Fibroblast of skin of right biceps (primary cell): ENCODE results near the gene TRPM8.

ENCODE experiments used
- DNase-seq: peaks from one replicate; pipeline ENCODE4 v3.0.0-alpha.2; 2013

TRPM8 gene

DNA sequence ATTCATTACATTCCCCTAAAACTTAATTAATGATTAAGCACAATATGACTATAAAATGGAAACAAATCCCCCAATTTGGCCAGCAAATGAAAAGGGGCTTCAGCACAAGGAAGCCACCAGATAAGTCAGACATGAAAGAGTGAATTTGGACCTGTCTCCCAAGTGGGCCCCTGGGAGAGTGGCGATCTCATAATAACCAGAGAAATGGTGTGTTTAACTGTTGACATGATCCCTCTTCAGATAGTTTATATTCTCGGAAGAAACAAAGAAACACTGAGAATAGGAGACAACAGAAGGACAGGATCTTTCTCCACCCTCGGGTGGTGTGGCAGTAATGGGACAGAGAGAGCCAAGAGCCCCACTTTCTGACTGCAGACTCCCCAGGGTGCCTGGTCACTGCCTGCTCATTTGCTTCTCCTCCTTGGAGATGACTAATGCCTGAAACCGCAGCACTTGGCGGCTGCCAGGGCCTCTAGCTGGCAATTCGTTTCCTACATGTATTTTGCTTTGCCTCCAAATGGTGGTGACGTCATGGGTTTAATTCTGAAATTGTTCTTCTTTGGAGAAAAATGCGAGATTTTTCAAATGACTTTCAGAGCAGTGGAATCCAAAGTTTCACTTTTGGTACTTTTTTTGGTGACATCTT, 86.9 kb downstream of the TRPM8 start:
- peak; percentile 94 for DNase-seq

DNA sequence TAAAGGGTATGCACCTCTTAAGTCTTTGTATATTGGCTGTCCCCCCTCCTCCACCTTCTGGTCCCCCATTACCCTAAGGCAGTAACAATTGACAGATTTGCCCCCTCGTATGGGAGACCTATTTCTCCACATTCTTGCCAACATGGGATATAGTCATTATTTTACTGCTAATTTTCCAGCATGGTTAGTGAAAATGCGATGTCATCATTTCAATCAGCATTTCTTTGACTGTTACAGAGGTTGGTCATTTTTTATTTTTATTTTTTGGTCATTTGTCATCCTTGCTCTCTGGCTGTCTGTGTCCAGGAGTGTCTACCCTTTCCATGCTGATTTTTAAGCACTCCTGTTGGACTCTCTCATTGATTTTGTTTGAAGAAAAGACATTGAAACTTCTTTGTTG, 88.0 kb downstream of the TRPM8 start:
- no peak for DNase-seq

DNA sequence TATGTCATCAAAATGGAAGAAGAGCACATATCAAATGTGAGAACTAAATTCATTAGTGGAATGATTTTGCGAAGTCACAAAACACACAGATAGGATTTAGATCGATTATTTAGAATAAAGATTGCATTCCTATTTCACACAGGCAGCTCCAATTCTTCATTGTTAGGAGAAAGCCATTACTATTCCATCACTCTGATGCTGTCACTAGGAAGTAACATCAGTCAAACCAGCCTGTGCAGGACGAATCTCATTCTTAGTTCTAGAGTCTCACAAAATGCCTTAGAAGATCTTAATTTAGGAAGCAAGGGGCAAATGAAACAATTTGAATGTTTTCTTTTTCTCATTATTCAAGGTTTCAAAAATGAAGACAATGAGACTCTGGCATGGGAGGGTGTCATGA, 89.3 kb downstream of the TRPM8 start:
- no peak for DNase-seq

DNA sequence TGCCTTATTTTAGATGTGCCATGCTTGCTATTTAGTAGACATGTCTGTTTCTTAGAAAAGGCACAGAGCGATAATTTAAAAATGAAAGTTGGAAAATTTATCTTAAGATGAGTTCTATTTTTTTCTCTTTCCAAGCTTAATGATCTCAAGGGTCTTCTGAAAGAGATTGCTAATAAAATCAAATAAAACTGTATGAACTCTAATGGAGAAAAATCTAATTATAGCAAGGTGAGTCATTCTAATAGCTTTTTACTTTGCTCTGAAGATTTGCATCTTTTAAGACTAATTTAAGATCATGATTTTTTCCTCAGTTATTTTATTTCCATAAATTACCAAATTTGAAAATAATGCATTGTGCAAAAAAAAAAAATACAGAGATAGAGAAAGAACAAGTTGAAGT, 97.3 kb downstream of the TRPM8 start:
- DNase-seq, result no peak

DNA sequence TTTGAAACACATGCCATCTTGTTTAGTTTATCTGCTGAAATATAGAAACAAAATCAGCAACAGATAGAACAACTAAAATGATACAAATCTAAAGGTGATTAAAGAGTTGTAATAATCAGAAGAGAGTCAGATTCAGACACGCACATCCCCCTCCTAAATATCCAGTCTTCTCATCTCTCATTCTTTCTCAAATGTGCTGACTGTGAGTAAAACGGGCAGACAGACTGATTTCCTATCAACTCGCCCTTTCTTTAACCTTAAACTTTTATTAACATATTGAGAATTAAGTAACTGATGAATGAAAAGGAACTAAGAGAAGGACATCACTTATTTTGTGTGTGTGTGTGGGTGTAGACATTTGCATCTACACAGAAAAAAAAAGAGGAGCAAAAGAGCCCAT, 98.7 kb downstream of the TRPM8 start:
- no peak for DNase-seq

DNA sequence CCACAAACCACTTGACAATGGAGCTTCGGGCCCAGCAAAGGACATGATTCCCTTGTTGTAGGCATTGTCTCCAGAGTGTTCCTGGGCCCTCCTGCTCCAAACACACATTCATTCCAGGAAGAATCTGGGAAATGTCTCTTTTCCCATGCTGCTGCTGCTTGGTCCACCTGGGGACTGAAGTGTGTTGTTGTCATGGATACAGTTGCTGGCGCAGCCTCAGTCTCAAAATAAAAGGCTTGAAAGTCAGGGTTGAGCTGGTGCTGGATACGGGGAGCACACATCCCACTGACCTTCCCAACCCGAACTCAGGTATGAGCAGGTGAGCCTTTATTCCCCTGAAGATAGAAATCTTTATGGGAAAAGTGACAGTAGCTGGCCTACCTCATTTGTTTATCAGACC, 102.7 kb downstream of the TRPM8 start:
- no peak for DNase-seq

DNA sequence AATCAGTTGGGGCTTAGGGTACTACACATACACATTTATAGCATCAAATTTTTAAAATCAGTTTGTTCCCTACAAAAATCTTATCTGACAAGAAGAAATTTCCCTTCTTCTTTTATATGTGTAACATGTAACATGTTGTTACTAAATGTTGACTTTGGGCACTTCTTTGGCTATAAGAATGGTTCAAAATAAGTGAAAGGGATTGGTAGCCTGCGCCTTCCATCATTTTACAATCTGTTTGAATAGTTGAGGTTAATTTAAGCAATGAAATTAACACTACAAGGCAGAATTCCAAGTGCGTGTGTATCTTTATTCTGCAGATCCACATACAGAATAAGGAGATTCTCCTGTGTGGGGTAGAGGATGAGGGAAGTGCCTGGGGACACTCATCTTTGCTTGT, 103.2 kb downstream of the TRPM8 start:
- DNase-seq, result no peak

DNA sequence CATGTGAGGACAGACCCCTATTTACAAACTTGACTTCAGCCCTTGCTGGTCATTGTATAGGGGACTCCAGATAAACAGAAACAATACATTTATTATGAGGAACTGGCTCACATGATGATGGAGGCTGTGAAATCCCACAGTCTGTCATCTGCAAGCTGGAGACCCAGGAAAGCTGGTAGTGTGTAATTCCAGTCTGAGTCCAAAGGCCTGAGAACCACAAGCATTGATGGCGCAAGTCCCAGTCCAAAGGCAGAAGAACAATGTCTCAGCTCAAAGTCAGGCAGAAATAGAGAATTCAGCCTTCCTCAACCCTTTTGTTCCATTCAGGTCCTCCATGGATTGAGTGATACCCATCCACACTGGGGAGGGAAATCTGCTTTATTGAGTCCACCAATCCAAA, 105.3 kb downstream of the TRPM8 start:
- DNase-seq, result no peak

DNA sequence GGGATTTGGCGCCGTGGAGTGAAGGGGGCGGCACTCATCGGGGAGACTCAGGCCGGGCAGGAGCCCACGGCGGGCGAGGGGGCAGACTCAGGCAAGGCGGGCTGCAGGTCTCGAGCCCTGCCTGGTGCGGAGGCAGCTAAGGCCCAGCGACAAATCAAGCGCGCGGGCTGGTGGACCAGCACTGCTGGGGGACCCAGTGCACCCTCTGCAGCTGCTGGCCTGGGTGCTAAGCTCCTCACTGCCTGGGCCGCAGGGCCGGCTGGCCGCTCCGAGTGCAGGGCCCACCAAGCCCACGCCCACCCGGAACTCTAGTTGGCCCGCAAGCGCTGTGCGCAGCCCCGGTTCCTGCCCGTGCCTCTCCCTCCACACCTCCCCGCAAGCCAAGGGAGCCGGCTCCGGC, 107.1 kb downstream of the TRPM8 start:
- no peak for DNase-seq

DNA sequence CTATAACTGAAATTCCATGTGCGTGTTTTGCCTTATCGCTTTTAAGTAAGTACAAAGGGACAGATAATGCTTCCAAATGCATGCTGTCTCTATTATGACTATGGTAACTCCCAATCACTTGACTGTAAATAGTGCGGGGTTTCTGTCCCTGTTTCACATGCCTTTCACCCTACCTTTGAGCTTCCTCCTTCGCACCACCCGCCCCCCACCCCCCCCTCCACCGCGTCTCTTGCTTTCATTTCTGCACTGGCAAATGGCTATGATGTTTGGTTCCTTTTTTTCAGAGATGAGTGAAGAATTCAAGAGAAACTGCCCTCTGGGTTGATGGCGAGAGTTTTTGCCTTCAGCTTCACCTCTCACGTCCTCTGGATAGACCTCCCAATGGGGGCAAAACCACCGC, 108.3 kb downstream of the TRPM8 start:
- no peak for DNase-seq

DNA sequence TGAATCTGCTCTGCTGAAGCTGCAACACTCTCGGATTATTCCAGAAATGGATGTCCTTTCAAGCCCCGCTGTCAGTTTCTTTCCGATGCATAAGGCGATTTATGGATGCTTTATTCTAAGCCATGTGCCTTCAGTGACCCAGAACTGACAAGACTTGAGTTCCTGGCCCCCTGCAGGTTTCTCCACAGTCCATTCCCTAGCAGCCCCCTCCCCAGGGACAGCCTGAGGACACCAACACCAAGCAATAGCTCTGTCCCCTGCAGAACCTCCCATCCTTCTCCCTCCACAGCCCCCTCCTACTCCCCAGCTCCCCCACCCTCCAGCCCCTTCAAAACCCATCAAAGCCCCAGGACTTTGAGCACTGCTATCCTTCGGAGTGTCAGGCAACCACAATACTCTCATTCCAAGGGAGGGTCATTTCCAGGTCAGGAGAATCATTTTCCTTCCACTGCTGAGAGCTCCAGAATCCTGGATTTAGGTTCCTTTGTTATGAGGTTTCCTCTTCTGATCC, 108.8 kb downstream of the TRPM8 start:
- peak; percentile 67 for DNase-seq

DNA sequence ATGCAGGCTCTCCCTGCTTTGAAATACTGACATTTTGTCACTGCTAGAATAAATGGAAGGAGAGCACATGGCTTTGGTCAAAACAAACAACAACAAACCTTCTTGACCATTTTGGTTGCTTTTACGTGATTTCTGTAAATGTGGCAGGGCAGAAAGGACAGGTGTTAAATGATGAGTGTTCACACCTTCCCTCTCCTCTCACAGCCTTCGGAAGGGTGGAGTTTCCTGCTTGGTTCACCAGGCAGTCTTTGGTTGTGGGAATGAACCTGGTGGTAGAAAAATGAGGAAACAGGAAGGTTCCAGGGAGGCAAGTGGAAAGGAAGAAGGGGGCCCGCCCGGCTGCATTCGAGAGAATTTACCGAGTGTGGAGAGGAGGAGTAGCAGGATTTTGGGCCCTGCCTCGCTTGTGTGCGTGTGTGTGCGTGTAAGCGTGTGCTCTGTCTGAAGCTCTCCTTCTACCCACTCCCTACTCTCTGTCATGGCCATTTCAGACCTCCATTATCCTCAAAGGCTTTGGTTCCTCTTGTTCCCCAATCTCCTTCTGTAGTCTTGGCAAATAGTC, 109.6 kb downstream of the TRPM8 start:
- no peak for DNase-seq

DNA sequence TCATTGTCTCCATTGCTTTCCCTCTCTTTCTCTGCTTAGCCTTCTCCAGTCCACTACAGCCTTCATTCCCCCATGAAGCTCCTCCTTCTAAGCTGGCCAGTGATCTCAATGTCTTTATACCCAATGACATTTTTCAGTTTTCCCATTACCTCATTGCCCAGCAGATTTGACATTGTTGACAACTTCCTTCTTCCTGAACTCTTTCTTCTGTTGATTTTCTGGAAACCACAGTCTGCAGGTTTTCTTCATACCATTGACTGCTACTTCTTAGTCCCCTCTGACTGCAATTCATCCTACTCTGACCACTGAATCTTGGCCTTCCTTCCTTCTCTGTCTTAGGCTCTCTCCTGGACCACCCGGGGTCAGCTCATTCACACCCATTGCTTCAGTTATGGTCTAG, 110.5 kb downstream of the TRPM8 start:
- no peak for DNase-seq

DNA sequence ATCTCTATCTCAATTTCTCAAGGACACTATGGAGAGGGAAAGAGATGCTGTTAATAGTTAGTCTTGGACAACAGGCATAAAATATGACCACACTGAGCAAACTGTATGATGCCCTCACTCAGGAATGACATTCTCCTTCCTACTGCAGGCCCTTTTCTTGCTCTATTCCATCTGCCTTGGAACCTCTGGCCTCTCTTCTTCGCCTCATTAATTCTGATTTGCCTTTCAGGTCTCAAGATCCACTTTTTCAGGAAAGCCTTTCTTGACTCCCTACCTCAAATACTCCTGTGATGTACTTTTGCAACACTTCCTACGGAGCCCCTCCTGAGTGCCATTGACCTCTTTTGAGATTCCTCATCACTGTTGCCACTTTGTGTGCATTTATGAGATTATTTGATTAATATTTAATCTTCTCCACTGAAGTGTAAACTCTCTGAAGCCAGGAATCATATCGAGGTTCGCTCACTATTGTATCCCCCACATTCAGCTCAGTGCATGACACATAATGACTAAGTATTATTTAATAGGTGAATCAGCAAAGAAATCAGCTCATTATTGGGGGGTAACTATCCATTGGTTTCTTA, 112.1 kb downstream of the TRPM8 start:
- no peak for DNase-seq

DNA sequence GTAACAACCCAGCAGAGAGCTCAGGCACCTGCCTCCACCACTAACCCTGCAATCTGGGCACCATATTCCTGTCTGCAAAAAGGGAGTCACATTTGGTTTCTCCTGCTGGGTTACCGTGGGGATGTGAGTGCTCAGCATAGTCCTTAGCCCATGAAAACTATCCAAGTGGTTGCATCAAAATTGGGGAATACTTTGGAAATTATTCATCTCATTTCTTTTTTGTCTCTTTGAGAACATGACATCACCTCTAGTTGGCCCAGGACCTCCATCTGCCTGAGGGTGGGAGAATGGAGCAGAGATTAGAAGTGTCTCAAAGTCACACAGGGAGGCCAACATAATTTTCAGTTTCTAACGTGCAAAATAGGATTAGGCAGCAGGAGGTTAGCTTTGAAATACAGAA, 114.0 kb downstream of the TRPM8 start:
- peak; percentile 30 for DNase-seq

DNA sequence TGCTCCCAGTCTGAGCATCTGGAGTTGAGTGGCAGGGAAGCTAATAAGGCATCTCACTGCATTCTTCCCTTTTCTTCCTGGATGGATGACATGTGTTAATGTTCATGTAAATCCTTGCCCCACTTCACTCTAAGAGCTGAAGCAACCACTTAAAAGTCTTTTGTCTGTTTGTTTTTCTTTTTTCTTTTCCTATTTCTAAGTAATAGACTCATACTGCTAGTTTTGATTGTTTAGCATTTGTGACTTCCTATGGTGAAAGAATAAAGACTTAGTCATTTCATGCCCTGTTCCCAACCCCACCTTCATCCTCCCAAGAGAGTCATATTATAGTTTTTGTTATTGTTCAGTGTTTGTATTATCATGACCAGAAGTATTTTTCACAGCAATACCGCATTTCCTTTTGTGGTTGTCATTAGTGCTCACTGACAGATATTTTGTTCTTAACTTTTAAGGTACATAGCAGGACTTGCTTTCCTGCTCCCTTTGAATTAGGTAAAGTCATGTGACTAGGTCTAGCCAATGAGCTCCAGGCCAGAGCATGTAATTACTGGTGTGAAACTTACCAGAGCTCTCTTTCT, 115.2 kb downstream of the TRPM8 start:
- DNase-seq, result peak; percentile 76

DNA sequence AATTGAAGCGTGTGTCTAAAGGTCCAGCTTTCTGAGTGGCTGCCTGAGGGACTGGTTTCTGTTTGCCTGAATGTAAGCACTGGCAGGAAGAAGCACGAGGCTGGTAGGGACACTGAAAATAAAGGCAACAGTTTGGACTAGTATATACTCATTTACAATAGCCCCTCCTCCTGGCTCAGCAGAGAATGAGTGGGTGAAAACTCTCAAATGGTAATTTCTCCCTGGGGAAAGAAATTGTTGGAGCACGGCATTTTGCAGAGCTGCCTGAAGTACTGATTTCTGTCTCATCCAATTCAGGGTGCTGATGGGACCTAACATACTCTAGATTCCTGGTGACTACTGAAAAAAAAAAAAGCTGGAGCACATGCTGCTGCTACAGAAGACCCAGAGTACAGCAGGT, 116.0 kb downstream of the TRPM8 start:
- no peak for DNase-seq

DNA sequence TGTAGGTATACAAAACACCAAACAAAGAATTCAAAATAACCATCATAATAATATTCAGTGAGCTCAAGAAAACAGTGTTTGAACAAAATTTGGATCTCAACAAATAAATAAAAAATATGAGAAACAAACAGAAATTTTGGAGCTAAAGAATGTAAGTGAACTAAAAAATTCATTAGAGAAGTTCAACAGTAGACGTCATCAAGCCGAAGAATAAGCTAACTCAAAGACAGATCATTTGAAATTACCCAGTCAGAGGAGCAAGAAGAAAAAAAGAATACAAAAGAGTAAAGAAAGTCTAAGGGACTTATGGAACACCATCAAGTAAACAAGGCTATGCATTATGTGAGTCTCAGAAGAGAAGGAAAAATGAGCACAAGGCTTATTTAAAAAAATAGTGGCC, 116.7 kb downstream of the TRPM8 start:
- no peak for DNase-seq

DNA sequence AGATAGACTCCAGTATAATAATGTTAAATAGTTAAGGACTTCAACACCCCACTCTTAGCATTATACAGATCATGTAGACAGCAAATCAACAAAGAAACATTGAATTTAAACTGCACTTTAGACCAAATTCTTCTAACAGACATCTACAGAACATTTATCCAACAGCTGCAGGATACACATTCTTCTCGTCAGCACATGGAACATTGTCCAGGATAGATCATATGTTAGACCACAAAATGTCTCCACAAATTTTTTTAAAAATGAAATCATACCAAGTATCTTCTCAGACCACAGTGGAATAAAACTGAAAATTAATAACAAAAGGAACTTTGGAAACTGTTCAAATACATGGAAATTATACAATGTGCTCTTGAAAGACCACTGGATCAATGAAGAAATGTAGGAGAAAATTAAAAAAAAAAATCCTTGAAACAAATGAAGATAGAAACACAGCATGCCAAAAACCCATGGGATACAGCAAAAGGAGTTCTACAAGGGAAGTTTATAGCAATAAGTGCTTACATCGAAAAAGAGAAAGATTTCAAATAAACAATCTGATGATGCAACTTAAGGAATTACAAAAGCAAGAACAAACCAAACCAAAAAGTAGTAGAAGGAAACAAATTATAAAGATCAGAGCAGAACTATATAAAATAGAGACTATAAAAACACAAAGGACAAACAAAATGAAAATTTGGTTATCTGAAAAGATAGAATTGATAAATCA, 121.1 kb downstream of the TRPM8 start:
- peak; percentile 30 for DNase-seq

DNA sequence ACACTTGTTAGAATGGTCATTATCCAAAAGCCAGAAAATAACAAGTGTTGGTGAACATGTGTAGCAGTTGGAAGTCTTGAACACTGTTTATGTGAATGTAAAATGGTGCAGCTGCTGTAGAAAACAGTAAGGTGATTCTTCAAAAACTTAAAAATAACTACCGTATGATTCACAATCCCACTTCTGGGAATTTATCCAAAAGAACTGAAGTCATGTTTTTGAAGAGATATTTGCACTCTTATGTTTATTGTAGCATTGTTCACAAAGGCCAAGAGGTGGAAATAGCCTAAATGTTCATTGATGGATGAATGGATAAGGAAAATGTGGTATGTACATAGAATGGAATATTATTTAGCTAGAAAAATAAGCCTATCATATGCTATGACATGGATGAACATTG, 127.0 kb downstream of the TRPM8 start:
- DNase-seq, result peak; percentile 83

DNA sequence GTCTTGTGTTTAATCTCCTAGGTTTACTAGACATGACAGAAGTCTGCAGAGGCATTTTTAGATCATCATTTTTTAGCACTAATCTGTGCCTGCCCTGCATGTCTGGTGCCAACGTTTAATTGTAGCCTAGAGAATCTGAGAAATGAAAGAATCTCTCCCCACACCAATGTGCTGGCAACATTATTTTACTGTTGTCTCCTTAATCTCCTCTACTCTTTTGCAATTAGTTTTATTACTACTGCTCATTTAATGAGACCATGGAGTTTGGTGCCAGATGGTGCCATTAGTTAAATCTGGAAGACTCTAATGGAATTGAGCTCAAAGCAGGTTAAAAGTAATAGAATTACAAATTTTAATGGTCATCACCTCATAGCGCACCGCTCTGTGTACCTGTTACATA, 129.3 kb downstream of the TRPM8 start:
- no peak for DNase-seq

DNA sequence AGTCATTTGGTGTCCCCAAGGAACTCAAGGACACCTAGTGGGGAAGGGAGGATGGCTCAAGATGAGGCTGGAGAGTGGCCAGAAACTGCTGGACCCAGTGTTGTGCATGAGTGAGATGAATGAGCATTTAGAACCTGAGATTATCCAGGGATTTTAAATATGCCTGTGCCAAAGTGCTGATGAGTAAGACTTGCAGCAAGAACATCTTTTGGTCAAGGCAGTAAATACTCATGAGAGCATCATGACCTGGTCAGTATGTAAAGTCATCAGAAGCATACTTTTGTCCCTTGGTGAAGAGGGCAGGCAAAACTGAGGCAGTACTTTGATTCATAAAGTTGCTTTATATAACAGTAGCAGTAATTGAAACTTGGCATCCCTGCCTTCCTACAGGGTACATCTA, 130.2 kb downstream of the TRPM8 start:
- DNase-seq, result no peak

DNA sequence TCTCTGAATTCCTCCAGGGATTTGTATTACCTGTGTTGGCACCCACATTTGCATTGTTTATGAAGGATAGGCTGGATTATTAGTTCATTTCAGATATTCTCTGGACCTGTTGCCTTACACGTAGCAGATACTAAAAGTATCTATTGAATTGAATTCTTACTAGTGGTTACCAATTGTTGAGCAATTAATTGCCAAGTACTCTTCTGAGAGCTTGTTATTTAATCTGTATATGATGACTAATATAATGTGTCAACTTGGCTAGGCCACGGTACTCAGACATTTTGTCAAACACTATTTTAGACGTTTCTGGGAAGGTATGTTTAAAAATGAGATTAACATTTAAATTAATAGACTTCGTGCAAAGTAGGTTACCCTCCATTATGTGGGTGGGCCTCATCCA, 130.9 kb downstream of the TRPM8 start:
- no peak for DNase-seq
